Body of pancreas (tissue), 4 donors: ENCODE measurements around the gene OR13C2.

Source experiments
- CTCF ChIP-seq, 7 experiments: fragments of 450-650 bp in 4 of 7; fragments of 200-600 bp in 3 of 7; sonication (generic) in 3 of 7; IDR thresholded peaks; one replicate each; pipeline ENCODE4 v1.5.1; 2016 to 2019; ENCODE audit warnings: antibody characterized with exemption in 7 of 7
- POLR2A ChIP-seq, 3 donors: fragments of 450-650 bp; IDR thresholded peaks; one replicate each; pipeline ENCODE4 v1.6.1; 2016; ENCODE audit warnings: antibody characterized with exemption in 3 of 3, mild to moderate bottlenecking in 2 of 3

- no peak for TF ChIP-seq CTCF (IDR thresholded peaks at IDR 0.05)
- TF ChIP-seq POLR2A (IDR thresholded peaks at IDR 0.05) = no peak
Measured at GRCh38 chr9:104572612-104573011, 32.8 kb downstream of the OR13C2 start.
